Measurements from ENCODE around the gene STMP1. TPM values are rescaled to one million over a fixed set of nuclear protein-coding genes. Genes with fewer than 3 reads are reported as not detected.

The STMP1 gene
- total and polyA plus RNA-seq, 2 of the 8 experiments (the other 6 are each of a cell fraction or from before 2014, with no cell fraction given), result 22.7 to 36.7 TPM

GRCh38 chr7:135618510-135618909 lies 43.8 kb upstream of the STMP1 start:
- H3K18ac ChIP-seq (ENCODE audit: extremely low read depth, low read length), result no peak overlapping the region
- no peak overlapping the region for H3K14ac ChIP-seq (ENCODE audit: insufficient read length)
- ChIA-PET CTCF (ENCODE audit: partially characterized antibody) (interaction anchor here (0.9 to 4.9 kb wide), 4 partner anchors 10 to 27 kb away, joined by 3 to 31 read pairs (median 7); no protein-coding TSS in a partner anchor), POLR2A (ENCODE audit: partially characterized antibody) (interaction anchor here (0.9 kb wide), 1 partner anchor 58 kb away, joined by 3 read pairs; no protein-coding TSS in a partner anchor)
- no peaks in the 10 kb centered on the region for H3K79me2 ChIP-seq (ENCODE audit: control insufficient read depth in 1 of 2, insufficient read depth in 2 of 2, low read length in 2 of 2)
- no peak overlapping the region for H3K27ac ChIP-seq (ENCODE audit: low read depth, low read length)
- no peaks in the 10 kb centered on the region for H3K27me3 ChIP-seq (replicated peaks in 1 of 4; ENCODE audit: control insufficient read depth in 3 of 4, extremely low read depth in 1 of 4, insufficient read depth in 3 of 4, low read length in 3 of 4)
- no peak overlapping the region for H2BK20ac ChIP-seq (ENCODE audit: low read length)
- H3K23me2 ChIP-seq (ENCODE audit: low read depth, low read length), result no peaks in the 10 kb centered on the region
- no peaks in the 10 kb centered on the region; the same call in 1 of the 2 replicates for H3K79me1 ChIP-seq (ENCODE audit: low read depth, low read length)
- H2BK12ac ChIP-seq (ENCODE audit: low read depth, low read length), result no peak overlapping the region
- H3K4ac ChIP-seq (replicated peaks; ENCODE audit: insufficient read length, low read depth, low read length), result no peak overlapping the region
- FAIRE-seq, result no peak
- H2AFZ ChIP-seq (ENCODE audit: low read length), result no peak overlapping the region
- no peaks in the 10 kb centered on the region for H3K4me1 ChIP-seq (replicated peaks in 1 of 4; ENCODE audit: control insufficient read depth in 3 of 4, insufficient read depth in 4 of 4, low read length in 3 of 4)
- 88% methylated on average over 7 of the region's 7 CpGs; no CpG with 5 or more reads in 1 of the 2 experiments for WGBS, 2 experiments (ENCODE audit: extremely low coverage in 1 of 2, insufficient coverage in 1 of 2, insufficient read length in 1 of 2, insufficient replicate concordance in 2 of 2, low coverage in 1 of 2, low lambda C conversion rate in 2 of 2, missing lambda C conversion rate in 1 of 2)
- H3K4me3 ChIP-seq (ENCODE audit: extremely low read depth in 1 of 4, insufficient read depth in 2 of 4, low read depth in 3 of 4, low read length in 4 of 4), result no peak overlapping the region
- no peaks in the 10 kb centered on the region for H3K9me3 ChIP-seq (ENCODE audit: insufficient read depth in 2 of 2, low read depth in 1 of 2, low read length in 1 of 2)
- H3K9ac ChIP-seq (replicated peaks in 1 of 4; ENCODE audit: extremely low read depth in 1 of 4, low read depth in 3 of 4, low read length in 3 of 4), result no peak overlapping the region
- no peak overlapping the region for H2BK15ac ChIP-seq (ENCODE audit: low read length)
- H3K23ac ChIP-seq (ENCODE audit: insufficient read length), result no peak overlapping the region
- no peak overlapping the region for H4K8ac ChIP-seq (ENCODE audit: extremely low read depth, insufficient read depth, low read length)
- H3K56ac ChIP-seq (replicated peaks; ENCODE audit: insufficient read length, low read depth, low read length), result no peak overlapping the region
- H3K4me2 ChIP-seq (ENCODE audit: insufficient read depth in 1 of 2, low read depth in 2 of 2, low read length in 2 of 2), result no peak overlapping the region
- peaks cover 25 to 93% (median 54%) of the 10 kb centered on the region in 4 experiments for H3K36me3 ChIP-seq (ENCODE audit: control insufficient read depth in 2 of 4, insufficient read depth in 4 of 4, low read length in 3 of 4)
- no peak overlapping the region for H2BK5ac ChIP-seq (ENCODE audit: low read depth, low read length)
- H2BK120ac ChIP-seq (replicated peaks; ENCODE audit: low read depth, low read length), result no peak overlapping the region
- no peak overlapping the region for H4K5ac ChIP-seq (ENCODE audit: insufficient read length, low read depth, low read length)
- peaks cover 0 to 2% of the 10 kb centered on the region in 2 experiments for H4K20me1 ChIP-seq (replicated peaks in 1 of 2; ENCODE audit: control insufficient read depth in 1 of 2, insufficient read depth in 2 of 2, low read length in 2 of 2)
- no peak overlapping the region for H4K91ac ChIP-seq (replicated peaks; ENCODE audit: insufficient read length, low read length)
- no peak overlapping the region for H2AK5ac ChIP-seq (ENCODE audit: low read depth, low read length)
- no peak for DNase-seq (ENCODE audit: low read depth in 1 of 2, low spot score in 2 of 2)
- TF ChIP-seq BCL11A (IDR thresholded peaks at IDR 0.05; ENCODE audit: low read depth in 2 of 2, low read length in 2 of 2) (no peak), EP300 (IDR thresholded peaks at IDR 0.05; ENCODE audit: borderline replicate concordance in 1 of 2, low read depth in 2 of 2, low read length in 2 of 2) (no peak), MAX (IDR thresholded peaks at IDR 0.05) (no peak), SRF (IDR thresholded peaks at IDR 0.05; ENCODE audit: low read depth, low read length) (no peak), ASH2L (IDR thresholded peaks at IDR 0.05; ENCODE audit: low read length) (no peak), CBX8 (IDR thresholded peaks at IDR 0.05; ENCODE audit: borderline replicate concordance, low read depth, low read length) (no peak), HDAC2 (IDR thresholded peaks at IDR 0.05; ENCODE audit: borderline replicate concordance in 1 of 2, low read depth in 2 of 2, low read length in 2 of 2) (no peak), TEAD4 (IDR thresholded peaks at IDR 0.05; ENCODE audit: low read depth, low read length) (no peak), RAD21 (IDR thresholded peaks at IDR 0.05 in 1 of 2, conservative IDR thresholded peaks at IDR 0.05 in 1 of 2; ENCODE audit: low read depth in 2 of 2, low read length in 2 of 2) (no peak), CREB1 (IDR thresholded peaks at IDR 0.05) (no peak), TAF7 (optimal IDR thresholded peaks at IDR 0.05; ENCODE audit: borderline replicate concordance, low read depth, low read length) (no peak), TCF12 (IDR thresholded peaks at IDR 0.05; ENCODE audit: low read depth, low read length) (no peak)

Data from H1 (cell line).